Stimulated activated CD8-positive, alpha-beta memory T cell treated with anti-CD3 and anti-CD28 coated beads, Interleukin-15, amount 100 ng/mL, for 48 hours (primary cell): ENCODE results near the gene CTDSP2.
"Not testable (repeated sequence)": the region's sequence is repeated elsewhere in the genome, so short reads cannot be mapped to it uniquely, and the experiment has no call there.

Experiments used
- DNase-seq, 2 donors: peaks; one replicate each; pipeline ENCODE4 v3.0.0-alpha.2; 2020; ENCODE audit warnings: low read depth in 2 of 2

CTDSP2 gene

GRCh38 chr12:57835366-57836288 lies 10.9 kb downstream of the CTDSP2 start:
- no peak for DNase-seq

- no peak for DNase-seq
Observed at GRCh38 chr12:57834086-57834876, 12.2 kb downstream of the CTDSP2 start.

GRCh38 chr12:57833672-57834071 lies 12.9 kb downstream of the CTDSP2 start:
- no peak for DNase-seq

- DNase-seq, result no peak
Observed at GRCh38 chr12:57832966-57833365, 13.6 kb downstream of the CTDSP2 start.

- no peak for DNase-seq
Observed at GRCh38 chr12:57830393-57830792, 16.1 kb downstream of the CTDSP2 start.

GRCh38 chr12:57829025-57829777 lies 17.3 kb downstream of the CTDSP2 start:
- DNase-seq, result no peak

GRCh38 chr12:57826966-57827365 lies 19.6 kb downstream of the CTDSP2 start:
- no peak for DNase-seq

GRCh38 chr12:57826400-57826799 lies 20.1 kb downstream of the CTDSP2 start:
- no peak for DNase-seq

- DNase-seq, result no peak
Observed at GRCh38 chr12:57825451-57825850, 21.1 kb downstream of the CTDSP2 start.

GRCh38 chr12:57823908-57824640 lies 22.5 kb downstream of the CTDSP2 start:
- no peak for DNase-seq

- no peak for DNase-seq
Observed at GRCh38 chr12:57823131-57823907, 23.2 kb downstream of the CTDSP2 start.

- no peak for DNase-seq
Observed at GRCh38 chr12:57822392-57823130, 24.0 kb downstream of the CTDSP2 start.

- DNase-seq, result no peak
Observed at GRCh38 chr12:57821474-57822214, 24.9 kb downstream of the CTDSP2 start.

- not testable (repeated sequence) for DNase-seq
Observed at GRCh38 chr12:57821015-57821414, 25.5 kb downstream of the CTDSP2 start.

GRCh38 chr12:57820119-57820518 lies 26.4 kb downstream of the CTDSP2 start:
- not testable (repeated sequence) for DNase-seq

- not testable (repeated sequence) for DNase-seq
Observed at GRCh38 chr12:57817990-57818331, 28.6 kb downstream of the CTDSP2 start.

- no peak for DNase-seq
Observed at GRCh38 chr12:57817261-57817989, 29.1 kb downstream of the CTDSP2 start.

GRCh38 chr12:57816855-57817151 lies 29.7 kb downstream of the CTDSP2 start:
- no peak for DNase-seq
